ENCODE data around the gene LACTBL1. TPM values are rescaled to one million over a fixed set of nuclear protein-coding genes. Genes with fewer than 3 reads are reported as not detected.
"Not testable (repeated sequence)": the region's sequence is repeated elsewhere in the genome, so short reads cannot be mapped to it uniquely, and the experiment has no call there.

The LACTBL1 gene
- total and polyA plus RNA-seq, 2 of the 8 experiments (the other 6 are each of a cell fraction or from before 2014, with no cell fraction given), result not detected

GRCh38 chr1:23004769-23005168, 32.1 kb upstream of the LACTBL1 start:
- DNase-seq (ENCODE audit: low read depth in 1 of 2, low spot score in 2 of 2); H4K5ac ChIP-seq (ENCODE audit: insufficient read length, low read depth, low read length); H3K9me3 ChIP-seq (ENCODE audit: insufficient read depth in 2 of 2, low read depth in 1 of 2, low read length in 1 of 2); H3K23me2 ChIP-seq (ENCODE audit: low read depth, low read length); H3K79me2 ChIP-seq (ENCODE audit: control insufficient read depth in 1 of 2, insufficient read depth in 2 of 2, low read length in 2 of 2); H2AK5ac ChIP-seq (ENCODE audit: low read depth, low read length); H2BK20ac ChIP-seq (ENCODE audit: low read length); H3K9ac ChIP-seq (replicated peaks in 1 of 4; ENCODE audit: extremely low read depth in 1 of 4, low read depth in 3 of 4, low read length in 3 of 4); H2AFZ ChIP-seq (ENCODE audit: low read length); H2BK5ac ChIP-seq (ENCODE audit: low read depth, low read length); H3K23ac ChIP-seq (ENCODE audit: insufficient read length); H3K27ac ChIP-seq (ENCODE audit: low read depth, low read length); H3K79me1 ChIP-seq (ENCODE audit: low read depth, low read length); H4K91ac ChIP-seq (replicated peaks; ENCODE audit: insufficient read length, low read length); H3K56ac ChIP-seq (replicated peaks; ENCODE audit: insufficient read length, low read depth, low read length); H3K4ac ChIP-seq (replicated peaks; ENCODE audit: insufficient read length, low read depth, low read length); H2BK12ac ChIP-seq (ENCODE audit: low read depth, low read length); H3K14ac ChIP-seq (ENCODE audit: insufficient read length); H3K27me3 ChIP-seq (replicated peaks in 1 of 4; ENCODE audit: control insufficient read depth in 3 of 4, extremely low read depth in 1 of 4, insufficient read depth in 3 of 4, low read length in 3 of 4); H3K4me1 ChIP-seq (replicated peaks in 1 of 4; ENCODE audit: control insufficient read depth in 3 of 4, insufficient read depth in 4 of 4, low read length in 3 of 4); POLR2A ChIA-PET (ENCODE audit: partially characterized antibody); H3K4me3 ChIP-seq (ENCODE audit: extremely low read depth in 1 of 4, insufficient read depth in 2 of 4, low read depth in 3 of 4, low read length in 4 of 4); H3K4me2 ChIP-seq (ENCODE audit: insufficient read depth in 1 of 2, low read depth in 2 of 2, low read length in 2 of 2); H3K36me3 ChIP-seq (ENCODE audit: control insufficient read depth in 2 of 4, insufficient read depth in 4 of 4, low read length in 3 of 4); H4K8ac ChIP-seq (ENCODE audit: extremely low read depth, insufficient read depth, low read length); H2BK120ac ChIP-seq (replicated peaks; ENCODE audit: low read depth, low read length); H3K18ac ChIP-seq (ENCODE audit: extremely low read depth, low read length); H2BK15ac ChIP-seq (ENCODE audit: low read length); FAIRE-seq; H4K20me1 ChIP-seq (replicated peaks in 1 of 2; ENCODE audit: control insufficient read depth in 1 of 2, insufficient read depth in 2 of 2, low read length in 2 of 2): not testable (repeated sequence)
- CTCF ChIA-PET (ENCODE audit: partially characterized antibody), result interaction anchor here (0.7 to 1.2 kb wide), 3 partner anchors 9 to 497 kb away, joined by 3 to 4 read pairs (median 4); no protein-coding TSS in a partner anchor
- WGBS, 2 experiments (ENCODE audit: extremely low coverage in 1 of 2, insufficient coverage in 1 of 2, insufficient read length in 1 of 2, insufficient replicate concordance in 2 of 2, low coverage in 1 of 2, low lambda C conversion rate in 2 of 2, missing lambda C conversion rate in 1 of 2), result 89% methylated on average over 3 of the region's 3 CpGs; no CpG with 5 or more reads in 1 of the 2 experiments

Data from H1 (cell line).